ENCODE data around the gene ATRNL1. TPM values are rescaled to one million over a fixed set of nuclear protein-coding genes. Genes with fewer than 3 reads are reported as not detected.

The ATRNL1 gene
- polyA plus RNA-seq, 3 donors, result not detected

GRCh38 chr10:115390607-115391006 lies 297.4 kb downstream of the ATRNL1 start:
- H3K27me3 ChIP-seq (ENCODE audit: control insufficient read depth in 2 of 2, insufficient read depth in 2 of 2, low read length in 2 of 2), result no peaks in the 10 kb centered on the region
- H3K27me3 Mint-ChIP-seq (ENCODE audit: low read depth in 3 of 3), result peaks cover 0 to 2% (median 0%) of the 10 kb centered on the region in 3 donors

GRCh38 chr10:115398026-115398425 lies 304.9 kb downstream of the ATRNL1 start:
- Mint-ChIP-seq H3K36me3 (no peaks in the 10 kb centered on the region), H3K4me1 (no peaks in the 10 kb centered on the region), H3K4me3 (no peak overlapping the region), H3K27ac (no peak overlapping the region), H3K9me3 (no peaks in the 10 kb centered on the region), H3K27me3 (ENCODE audit: low read depth in 3 of 3) (peaks cover 0 to 2% (median 0%) of the 10 kb centered on the region in 3 donors)
- H3K79me2 ChIP-seq (ENCODE audit: insufficient read depth, low read length), result no peaks in the 10 kb centered on the region
- H3K4me2 ChIP-seq (replicated peaks; ENCODE audit: extremely low read depth, low read length, poor library complexity, severe bottlenecking), result no peak overlapping the region
- H3K4me1 ChIP-seq (ENCODE audit: control insufficient read depth in 1 of 2, insufficient read depth in 2 of 2, low read length in 2 of 2), result no peaks in the 10 kb centered on the region
- no peak overlapping the region for H3K4me3 ChIP-seq (replicated peaks in 1 of 3; ENCODE audit: low read depth in 2 of 3, low read length in 3 of 3)
- no peak overlapping the region for H3K9ac ChIP-seq (ENCODE audit: insufficient read depth, low read length, poor library complexity, severe bottlenecking)
- H2AFZ ChIP-seq (ENCODE audit: insufficient read depth, low read depth, low read length, poor library complexity, severe bottlenecking), result no peak overlapping the region
- no peaks in the 10 kb centered on the region for H4K20me1 ChIP-seq (ENCODE audit: insufficient read depth, low read length)
- H3K27ac ChIP-seq (ENCODE audit: low read depth in 1 of 2, low read length in 2 of 2), result no peak overlapping the region
- no peaks in the 10 kb centered on the region for H3K9me3 ChIP-seq (replicated peaks in 1 of 2; ENCODE audit: control insufficient read depth in 1 of 2, insufficient read depth in 1 of 2, low read length in 2 of 2)
- no peaks in the 10 kb centered on the region for H3K36me3 ChIP-seq (replicated peaks in 1 of 2; ENCODE audit: control insufficient read depth in 1 of 2, insufficient read depth in 2 of 2, low read length in 2 of 2)
- intact Hi-C loops (cut with micrococcal nuclease), result no loop called here
- TF ChIP-seq CTCF (IDR thresholded peaks at IDR 0.05), result no peak
- WGBS (ENCODE audit: insufficient coverage), result 80% methylated on average over 1 of the region's 2 CpGs
- DNase-seq, result no peak
- H3K27me3 ChIP-seq (ENCODE audit: control insufficient read depth in 2 of 2, insufficient read depth in 2 of 2, low read length in 2 of 2), result no peaks in the 10 kb centered on the region

More at GRCh38 chr10:115390607-115391006, 297.4 kb downstream of the ATRNL1 start:
- Mint-ChIP-seq H3K4me1 (no peaks in the 10 kb centered on the region), H3K27ac (no peak overlapping the region), H3K36me3 (no peaks in the 10 kb centered on the region), H3K4me3 (no peak overlapping the region), H3K9me3 (peaks cover 0 to 3% (median 0%) of the 10 kb centered on the region in 7 donors)
- H3K9me3 ChIP-seq (replicated peaks in 1 of 2; ENCODE audit: control insufficient read depth in 1 of 2, insufficient read depth in 1 of 2, low read length in 2 of 2), result no peaks in the 10 kb centered on the region
- H3K9ac ChIP-seq (ENCODE audit: insufficient read depth, low read length, poor library complexity, severe bottlenecking), result no peak overlapping the region
- H2AFZ ChIP-seq (ENCODE audit: insufficient read depth, low read depth, low read length, poor library complexity, severe bottlenecking), result no peak overlapping the region
- H3K79me2 ChIP-seq (ENCODE audit: insufficient read depth, low read length), result no peaks in the 10 kb centered on the region
- no peak overlapping the region for H3K4me2 ChIP-seq (replicated peaks; ENCODE audit: extremely low read depth, low read length, poor library complexity, severe bottlenecking)
- H3K36me3 ChIP-seq (replicated peaks in 1 of 2; ENCODE audit: control insufficient read depth in 1 of 2, insufficient read depth in 2 of 2, low read length in 2 of 2), result no peaks in the 10 kb centered on the region
- H4K20me1 ChIP-seq (ENCODE audit: insufficient read depth, low read length), result no peaks in the 10 kb centered on the region
- intact Hi-C loops (cut with micrococcal nuclease), result no loop called here
- H3K4me1 ChIP-seq (ENCODE audit: control insufficient read depth in 1 of 2, insufficient read depth in 2 of 2, low read length in 2 of 2), result no peaks in the 10 kb centered on the region
- no peak overlapping the region for H3K4me3 ChIP-seq (replicated peaks in 1 of 3; ENCODE audit: low read depth in 2 of 3, low read length in 3 of 3)
- no CpG with 5 or more reads among the region's 1 CpG for WGBS (ENCODE audit: insufficient coverage)
- H3K27ac ChIP-seq (ENCODE audit: low read depth in 1 of 2, low read length in 2 of 2), result no peak overlapping the region
- TF ChIP-seq CTCF (IDR thresholded peaks at IDR 0.05), result no peak
- DNase-seq, result no peak

Measured in CD14-positive monocyte (primary cell).